ENCODE measurements around the gene KLHL10.
"Not testable (repeated sequence)": the region's sequence is repeated elsewhere in the genome, so short reads cannot be mapped to it uniquely, and the experiment has no call there.

The KLHL10 gene

GRCh38 chr17:41813699-41814124 is 23.9 kb upstream of the KLHL10 start:
- DNase-seq = no peak

GRCh38 chr17:41814195-41814594 is 23.4 kb upstream of the KLHL10 start:
- DNase-seq = no peak

GRCh38 chr17:41816637-41817320 is 20.8 kb upstream of the KLHL10 start:
- DNase-seq = no peak

- no peak for DNase-seq
These were observed 19.6 kb upstream of the KLHL10 start for GRCh38 chr17:41818024-41818423.

- DNase-seq = no peak
These were observed 15.8 kb upstream of the KLHL10 start for GRCh38 chr17:41821776-41822175.

GRCh38 chr17:41822216-41823140 is 15.1 kb upstream of the KLHL10 start:
- DNase-seq = no peak

GRCh38 chr17:41823141-41823524 is 14.5 kb upstream of the KLHL10 start:
- DNase-seq = no peak

- DNase-seq = no peak
These were observed 14.0 kb upstream of the KLHL10 start for GRCh38 chr17:41823580-41823979.

GRCh38 chr17:41824086-41824485 is 13.5 kb upstream of the KLHL10 start:
- no peak for DNase-seq

GRCh38 chr17:41825175-41825845 is 12.3 kb upstream of the KLHL10 start:
- no peak for DNase-seq

- not testable (repeated sequence) for DNase-seq
These were observed 7.7 kb upstream of the KLHL10 start for GRCh38 chr17:41829961-41830360.

- no peak for DNase-seq
These were observed 2.3 kb upstream of the KLHL10 start for GRCh38 chr17:41835214-41835799.

GRCh38 chr17:41835800-41836549 is 1.6 kb upstream of the KLHL10 start, which contains the start of gene NT5C3B:
NT5C3B (minus strand) TSS chr17:41836232; CDS start chr17:41836193, 39 bp downstream.
- no peak for DNase-seq

- no peak for DNase-seq
These were observed 952 bp upstream of the KLHL10 start for GRCh38 chr17:41836550-41837196.

GRCh38 chr17:41839448-41839847 is 1.8 kb downstream of the KLHL10 start:
- not testable (repeated sequence) for DNase-seq

- DNase-seq = not testable (repeated sequence)
These were observed 3.2 kb downstream of the KLHL10 start for GRCh38 chr17:41840781-41841180.

GRCh38 chr17:41844971-41845370 is 7.3 kb downstream of the KLHL10 start:
- no peak for DNase-seq

GRCh38 chr17:41848788-41849187 is 11.2 kb downstream of the KLHL10 start:
- DNase-seq = no peak

- DNase-seq = no peak
These were observed 11.8 kb downstream of the KLHL10 start for GRCh38 chr17:41849251-41849990.

GRCh38 chr17:41851382-41851781 is 13.8 kb downstream of the KLHL10 start:
- DNase-seq = not testable (repeated sequence)
